ENCODE measurements around the gene LLGL2.

GRCh38 chr17:75591722-75592302 lies 66.3 kb downstream of the LLGL2 start:
- TF ChIP-seq, protein P1, sequence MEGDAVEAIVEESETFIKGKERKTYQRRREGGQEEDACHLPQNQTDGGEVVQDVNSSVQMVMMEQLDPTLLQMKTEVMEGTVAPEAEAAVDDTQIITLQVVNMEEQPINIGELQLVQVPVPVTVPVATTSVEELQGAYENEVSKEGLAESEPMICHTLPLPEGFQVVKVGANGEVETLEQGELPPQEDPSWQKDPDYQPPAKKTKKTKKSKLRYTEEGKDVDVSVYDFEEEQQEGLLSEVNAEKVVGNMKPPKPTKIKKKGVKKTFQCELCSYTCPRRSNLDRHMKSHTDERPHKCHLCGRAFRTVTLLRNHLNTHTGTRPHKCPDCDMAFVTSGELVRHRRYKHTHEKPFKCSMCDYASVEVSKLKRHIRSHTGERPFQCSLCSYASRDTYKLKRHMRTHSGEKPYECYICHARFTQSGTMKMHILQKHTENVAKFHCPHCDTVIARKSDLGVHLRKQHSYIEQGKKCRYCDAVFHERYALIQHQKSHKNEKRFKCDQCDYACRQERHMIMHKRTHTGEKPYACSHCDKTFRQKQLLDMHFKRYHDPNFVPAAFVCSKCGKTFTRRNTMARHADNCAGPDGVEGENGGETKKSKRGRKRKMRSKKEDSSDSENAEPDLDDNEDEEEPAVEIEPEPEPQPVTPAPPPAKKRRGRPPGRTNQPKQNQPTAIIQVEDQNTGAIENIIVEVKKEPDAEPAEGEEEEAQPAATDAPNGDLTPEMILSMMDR (IDR thresholded peaks at IDR 0.05; ENCODE audit: low read length) = no peak
- TF ChIP-seq EZH2 (optimal IDR thresholded peaks at IDR 0.05; ENCODE audit: low read depth, low read length) (no peak), EZH2phosphoT487 (IDR thresholded peaks at IDR 0.05; ENCODE audit: low read length) (no peak)

Measured in MM.1S (cell line).